Stimulated activated CD4-positive, alpha-beta T cell treated with anti-CD3 and anti-CD28 coated beads, Interleukin-1b, Interleukin-23, amount 100 ng/mL, for 1 hour (primary cell): ENCODE measurements around the gene MUC2.

Experiments
- DNase-seq, 2 donors: peaks; one replicate each; pipeline ENCODE4 v3.0.0-alpha.2; 2020; ENCODE audit warnings: low read depth in 2 of 2

The MUC2 gene

DNA sequence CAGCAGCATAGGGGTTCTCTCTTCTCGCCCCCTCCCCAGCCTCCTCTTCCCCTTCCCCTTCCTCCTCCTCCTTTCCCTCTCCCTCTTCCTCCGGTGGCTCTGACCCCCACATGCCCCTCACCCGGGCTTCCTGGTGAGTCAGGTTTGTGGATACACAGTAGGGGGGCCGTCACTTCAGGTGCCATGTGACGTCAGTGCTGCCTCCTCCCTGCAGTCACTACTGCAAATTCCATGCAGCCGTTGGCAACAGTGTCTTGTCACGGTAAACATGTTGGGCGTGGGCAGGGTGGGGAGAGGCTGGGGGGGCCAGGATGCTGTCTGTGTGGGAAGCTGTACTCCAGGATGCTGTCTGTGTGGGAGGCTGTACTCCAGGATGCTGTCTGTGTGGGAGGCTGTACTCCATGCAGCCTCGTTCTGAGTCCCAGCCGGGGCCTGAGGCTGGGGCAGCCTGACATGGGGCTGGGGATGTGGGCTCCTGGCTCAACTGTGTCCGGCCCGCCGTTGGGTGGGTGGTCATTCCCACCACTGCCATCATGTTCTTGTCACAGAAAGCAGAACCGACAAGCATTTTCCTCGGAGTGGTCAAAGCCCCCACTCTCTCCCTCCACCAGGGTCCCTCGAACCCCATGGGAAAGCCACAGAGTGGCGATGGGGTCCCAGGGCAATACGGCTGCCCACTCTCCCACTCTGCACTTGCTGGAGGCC lies 2.4 kb upstream of the MUC2 start:
- no peak for DNase-seq

DNA sequence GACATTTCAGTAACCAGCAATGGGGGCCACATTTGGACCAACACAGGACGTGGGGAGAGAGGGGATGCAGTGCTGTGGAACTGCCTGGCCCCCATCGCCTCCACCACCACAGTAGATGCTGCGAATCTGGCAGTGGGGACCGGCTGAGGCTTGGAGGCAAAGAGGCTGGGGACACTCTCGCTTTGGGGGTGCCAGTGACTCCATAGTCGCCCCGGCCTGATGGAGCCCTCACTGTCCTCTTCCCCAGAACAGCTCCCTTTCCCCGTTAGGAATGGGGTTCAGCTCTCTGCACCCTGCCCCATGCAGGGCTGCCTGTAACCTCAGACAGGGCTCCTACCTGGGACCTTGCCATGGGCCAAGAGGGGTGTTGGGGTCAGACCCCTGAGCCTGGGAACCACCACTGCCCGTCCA lies 1.8 kb upstream of the MUC2 start:
- DNase-seq = no peak

DNA sequence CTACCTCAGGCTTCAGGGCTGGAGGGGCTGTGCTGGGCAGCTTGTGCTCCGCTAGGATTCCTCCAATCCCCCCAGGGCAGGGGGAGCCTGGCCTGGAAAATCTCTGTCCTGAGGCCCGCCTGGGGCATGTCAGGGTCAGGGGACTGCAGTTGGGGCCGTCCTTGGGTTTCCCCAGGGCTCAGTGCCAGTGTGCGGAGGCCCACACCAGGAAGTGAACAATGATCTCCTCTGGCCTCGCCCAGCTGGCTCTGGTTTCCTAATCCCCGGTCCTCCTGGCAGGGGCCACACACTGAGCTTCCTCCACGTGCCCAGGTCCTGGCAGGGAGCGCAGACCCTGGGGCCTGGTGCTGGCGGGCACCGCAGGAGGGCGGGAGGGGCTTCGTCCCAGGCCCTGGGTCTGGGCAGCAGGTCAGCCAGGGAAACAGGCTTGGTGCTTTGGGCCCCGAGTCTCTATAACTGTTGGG lies 1.4 kb upstream of the MUC2 start:
- no peak for DNase-seq

DNA sequence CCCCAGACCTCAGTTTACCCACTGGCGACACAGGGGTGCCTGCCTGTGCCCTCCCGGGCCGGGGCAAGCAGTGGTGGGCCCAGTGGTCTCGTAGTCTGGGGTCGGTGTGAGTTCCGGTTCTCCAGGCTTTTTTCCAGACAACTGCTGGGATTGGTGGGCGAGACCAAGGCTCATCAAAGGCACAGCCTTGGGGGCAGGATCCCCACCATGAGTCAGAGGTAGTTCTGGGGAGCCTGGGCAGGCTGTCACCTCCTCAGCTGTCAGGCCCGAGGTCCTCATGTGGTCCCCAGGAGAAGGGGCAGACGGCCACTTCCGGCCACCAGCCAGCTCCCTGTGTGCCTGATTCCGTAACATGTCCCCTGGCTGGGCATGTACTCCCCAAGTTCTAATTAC lies 827 bp upstream of the MUC2 start:
- DNase-seq = no peak

DNA sequence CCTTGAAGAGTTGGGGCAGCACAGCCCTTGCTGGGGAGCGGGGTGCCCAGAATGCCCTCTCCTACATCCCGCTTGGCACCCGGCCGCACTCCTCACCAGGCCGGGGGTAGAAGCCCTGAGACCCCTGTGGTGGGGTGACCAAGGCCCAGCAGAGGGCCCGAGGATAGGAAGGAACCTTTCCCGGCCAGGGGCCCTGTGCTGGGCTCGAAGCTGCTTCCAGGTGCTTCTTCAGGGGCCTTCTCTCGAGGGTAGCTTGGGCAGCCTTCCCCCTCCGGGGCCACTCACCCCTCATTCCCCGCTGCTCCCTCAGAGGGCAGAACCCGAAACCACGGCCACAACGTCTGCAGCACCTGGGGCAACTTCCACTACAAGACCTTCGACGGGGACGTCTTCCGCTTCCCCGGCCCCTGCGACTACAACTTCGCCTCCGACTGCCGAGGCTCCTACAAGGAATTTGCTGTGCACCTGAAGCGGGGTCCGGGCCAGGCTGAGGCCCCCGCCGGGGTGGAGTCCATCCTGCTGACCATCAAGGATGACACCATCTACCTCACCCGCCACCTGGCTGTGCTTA lies 752 bp downstream of the MUC2 start:
- no peak for DNase-seq

DNA sequence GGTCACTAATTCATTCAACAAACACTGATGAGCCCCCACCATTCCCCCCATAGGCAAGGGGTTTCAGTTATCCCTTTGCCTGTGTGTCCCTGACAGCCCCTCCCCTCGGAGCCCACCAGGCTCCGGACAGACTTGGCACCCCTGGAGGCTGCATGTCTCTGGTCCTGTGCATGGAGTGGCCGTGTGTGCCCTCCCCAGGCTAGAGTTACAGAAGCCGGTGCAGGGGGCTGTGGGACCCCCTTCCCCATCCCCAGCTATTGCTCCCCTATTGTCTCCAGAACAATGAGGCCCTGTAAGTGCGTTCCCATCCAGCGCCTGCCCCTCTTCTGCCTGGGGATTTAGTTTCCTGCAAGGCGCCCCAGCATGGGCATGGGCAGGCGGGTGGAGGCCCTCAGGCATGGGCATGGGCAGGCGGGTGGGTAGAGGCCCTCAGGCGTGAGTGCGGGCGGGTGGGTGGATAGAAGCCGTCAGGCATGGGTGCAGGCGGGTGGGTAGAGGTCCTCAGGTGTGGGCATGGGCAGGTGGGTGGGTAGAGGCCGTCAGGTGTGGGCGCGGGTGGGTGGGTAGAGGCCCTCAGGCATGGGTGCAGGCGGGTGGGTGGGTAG lies 1.5 kb downstream of the MUC2 start:
- no peak for DNase-seq

DNA sequence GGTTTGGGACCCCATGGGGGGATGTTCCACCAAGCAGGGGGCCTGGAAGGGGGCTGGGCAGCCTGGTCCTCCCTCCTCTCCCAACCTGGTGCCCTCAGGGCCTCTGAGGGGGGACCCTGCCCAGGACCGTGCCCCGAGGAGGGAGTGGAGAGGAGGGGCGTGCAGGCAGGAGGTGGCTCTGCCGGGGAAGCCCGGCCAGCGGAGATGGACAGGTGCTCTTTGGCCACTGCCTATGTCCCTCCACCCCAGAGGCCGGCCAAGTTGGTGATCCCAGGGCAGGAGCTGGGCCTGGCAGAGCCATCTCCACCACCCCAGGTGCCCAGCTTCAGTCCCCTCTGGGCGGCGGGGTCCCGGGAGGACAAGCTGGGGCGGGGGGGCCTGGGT lies 2.4 kb downstream of the MUC2 start:
- no peak for DNase-seq

DNA sequence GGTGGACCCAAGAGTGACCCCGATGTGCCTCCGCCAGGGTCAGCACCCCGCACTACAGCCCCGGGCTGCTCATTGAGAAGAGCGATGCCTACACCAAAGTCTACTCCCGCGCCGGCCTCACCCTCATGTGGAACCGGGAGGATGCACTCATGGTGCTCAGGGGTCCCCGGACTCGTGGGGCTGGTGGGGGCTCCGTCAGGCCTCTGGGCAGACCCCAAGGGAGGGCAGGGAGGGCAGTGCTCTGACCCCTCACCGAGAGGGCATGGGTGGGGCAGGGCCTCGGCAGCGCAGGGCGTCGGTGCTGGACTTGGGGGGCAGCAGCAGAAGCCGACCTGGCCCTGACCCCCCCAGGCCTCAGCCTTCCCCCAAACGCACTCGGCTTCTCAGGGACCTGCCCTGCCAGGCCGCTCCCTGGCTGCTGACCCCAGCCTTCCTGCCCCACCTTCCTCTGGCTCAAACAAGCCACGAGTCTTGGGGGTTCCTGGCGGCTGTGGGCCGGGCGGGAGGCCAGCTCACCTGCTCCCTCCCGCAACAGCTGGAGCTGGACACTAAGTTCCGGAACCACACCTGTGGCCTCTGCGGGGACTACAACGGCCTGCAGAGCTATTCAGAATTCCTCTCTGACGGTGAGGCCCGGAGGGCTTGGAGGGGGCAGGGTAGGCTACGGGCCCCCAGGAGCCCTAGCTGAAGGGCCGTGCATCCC lies 2.9 kb downstream of the MUC2 start:
- no peak for DNase-seq

DNA sequence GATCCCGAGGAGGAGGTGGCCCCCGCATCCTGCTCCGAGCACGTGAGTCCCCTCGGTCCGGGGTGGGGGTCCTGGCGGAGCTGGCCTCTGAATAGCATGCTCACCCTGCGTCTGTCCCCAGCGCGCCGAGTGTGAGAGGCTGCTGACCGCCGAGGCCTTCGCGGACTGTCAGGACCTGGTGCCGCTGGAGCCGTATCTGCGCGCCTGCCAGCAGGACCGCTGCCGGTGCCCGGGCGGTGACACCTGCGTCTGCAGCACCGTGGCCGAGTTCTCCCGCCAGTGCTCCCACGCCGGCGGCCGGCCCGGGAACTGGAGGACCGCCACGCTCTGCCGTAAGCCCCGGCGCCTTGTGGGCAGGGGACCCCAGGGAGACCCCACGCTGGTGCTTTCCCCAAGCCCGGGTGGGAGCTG lies 3.5 kb downstream of the MUC2 start:
- no peak for DNase-seq

DNA sequence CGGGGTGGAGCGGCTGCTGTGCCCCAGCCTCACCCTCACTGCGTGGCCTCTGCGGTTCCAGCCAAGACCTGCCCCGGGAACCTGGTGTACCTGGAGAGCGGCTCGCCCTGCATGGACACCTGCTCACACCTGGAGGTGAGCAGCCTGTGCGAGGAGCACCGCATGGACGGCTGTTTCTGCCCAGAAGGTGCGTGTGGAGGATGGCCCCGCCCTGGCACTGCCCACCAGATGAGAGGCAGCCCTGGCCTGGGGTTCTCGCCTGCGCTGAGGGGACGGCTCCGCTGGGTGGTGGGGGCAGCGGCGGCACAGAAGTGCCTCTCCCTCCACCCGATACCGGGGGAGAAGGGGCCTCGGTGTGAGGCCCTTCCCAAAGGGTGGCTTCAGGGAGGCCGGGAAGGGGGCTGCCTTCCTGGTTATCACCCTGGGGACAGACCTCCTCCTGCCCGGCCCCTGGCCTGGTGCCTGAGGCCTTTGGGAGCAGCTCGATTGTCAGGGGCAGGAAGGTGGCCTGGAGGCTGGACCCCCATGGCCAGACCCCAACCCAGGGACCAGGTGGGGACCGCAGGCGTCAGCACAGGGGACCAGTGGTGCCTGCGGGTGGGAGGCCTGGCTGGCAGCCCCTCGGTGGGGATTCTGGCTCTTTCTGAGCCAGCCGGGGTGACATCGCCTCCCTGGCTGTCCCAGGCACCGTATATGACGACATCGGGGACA lies 7.1 kb downstream of the MUC2 start:
- no peak for DNase-seq

DNA sequence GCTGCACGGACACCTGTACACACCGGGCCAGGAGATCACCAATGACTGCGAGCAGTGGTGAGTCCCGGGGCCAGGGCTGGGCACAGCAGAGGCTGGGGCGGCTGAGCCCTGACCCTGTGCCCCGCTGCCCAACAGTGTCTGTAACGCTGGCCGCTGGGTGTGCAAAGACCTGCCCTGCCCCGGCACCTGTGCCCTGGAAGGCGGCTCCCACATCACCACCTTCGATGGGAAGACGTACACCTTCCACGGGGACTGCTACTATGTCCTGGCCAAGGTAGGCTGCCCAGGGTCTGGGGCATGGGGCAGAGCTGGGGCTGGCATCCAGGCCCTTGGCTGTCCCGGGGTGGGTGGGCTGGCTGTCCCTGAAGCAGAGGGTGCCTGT lies 7.7 kb downstream of the MUC2 start:
- DNase-seq = no peak

DNA sequence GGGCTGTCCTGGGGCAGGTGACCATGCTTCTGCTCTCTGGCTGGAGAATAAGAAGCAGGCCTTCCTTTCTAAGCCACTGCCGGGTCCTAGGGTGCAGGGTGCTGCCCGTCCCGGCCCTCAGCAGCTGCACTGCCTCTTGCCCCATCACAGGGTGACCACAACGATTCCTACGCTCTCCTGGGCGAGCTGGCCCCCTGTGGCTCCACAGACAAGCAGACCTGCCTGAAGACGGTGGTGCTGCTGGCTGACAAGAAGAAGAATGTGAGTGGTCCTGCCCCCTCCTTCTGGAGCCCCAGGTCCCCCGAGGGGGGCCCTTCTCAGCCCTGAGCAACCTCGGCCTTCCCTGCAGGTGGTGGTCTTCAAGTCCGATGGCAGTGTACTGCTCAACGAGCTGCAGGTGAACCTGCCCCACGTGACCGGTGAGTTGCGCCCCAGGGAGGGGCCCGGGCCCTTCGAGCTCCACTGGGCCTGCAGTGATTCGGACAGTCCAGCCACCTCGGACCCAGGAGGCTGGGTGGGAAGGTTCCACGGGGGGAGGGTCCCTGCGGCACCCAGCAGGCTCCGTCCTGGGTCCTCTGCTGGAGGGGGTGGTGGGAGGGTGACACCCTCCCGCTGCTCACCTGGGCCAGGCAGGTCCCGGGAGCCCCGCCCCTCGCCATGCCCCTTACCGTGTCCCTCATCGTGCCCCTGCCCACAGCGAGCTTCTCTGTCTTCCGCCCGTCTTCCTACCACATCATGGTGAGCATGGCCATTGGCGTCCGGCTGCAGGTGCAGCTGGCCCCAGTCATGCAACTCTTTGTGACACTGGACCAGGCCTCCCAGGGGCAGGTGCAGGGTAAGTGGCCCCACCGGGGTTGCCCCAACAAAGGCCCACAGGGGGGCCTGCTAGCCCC lies 8.3 kb downstream of the MUC2 start:
- DNase-seq = no peak

DNA sequence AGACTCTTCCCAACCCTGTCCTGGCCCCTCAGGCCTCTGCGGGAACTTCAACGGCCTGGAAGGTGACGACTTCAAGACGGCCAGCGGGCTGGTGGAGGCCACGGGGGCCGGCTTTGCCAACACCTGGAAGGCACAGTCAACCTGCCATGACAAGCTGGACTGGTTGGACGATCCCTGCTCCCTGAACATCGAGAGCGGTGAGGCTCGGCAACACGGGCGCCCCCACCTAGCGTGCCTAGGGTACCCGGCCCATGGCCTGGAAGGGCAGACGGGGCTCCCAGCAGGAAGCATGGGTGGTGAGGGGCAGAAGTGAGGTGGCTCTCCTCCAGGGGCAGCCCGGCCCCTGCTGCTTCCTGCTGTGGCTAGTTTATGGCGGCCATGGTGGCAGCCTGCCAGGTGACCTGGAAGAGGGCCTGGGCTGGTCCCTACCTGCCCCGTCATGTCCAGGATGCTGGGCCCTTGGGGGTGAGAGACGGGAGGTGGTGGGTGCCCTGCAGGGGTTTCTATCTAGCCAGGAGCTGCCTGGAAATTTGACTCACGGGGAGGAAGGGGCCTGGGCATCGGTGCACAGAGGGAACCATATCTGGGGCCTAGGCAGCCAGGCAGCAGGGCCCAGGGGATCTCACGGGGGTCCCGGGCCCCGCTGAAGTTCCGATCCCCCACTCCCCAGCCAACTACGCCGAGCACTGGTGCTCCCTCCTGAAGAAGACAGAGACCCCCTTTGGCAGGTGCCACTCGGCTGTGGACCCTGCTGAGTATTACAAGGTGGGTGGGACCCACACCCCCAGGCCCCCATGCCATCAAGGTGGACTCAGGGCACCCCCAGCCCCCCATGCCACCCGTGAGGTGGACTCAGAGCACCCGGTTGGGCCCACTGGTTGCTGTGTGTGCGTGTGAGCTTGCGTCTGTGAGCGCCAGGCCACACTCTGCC lies 9.2 kb downstream of the MUC2 start:
- no peak for DNase-seq

DNA sequence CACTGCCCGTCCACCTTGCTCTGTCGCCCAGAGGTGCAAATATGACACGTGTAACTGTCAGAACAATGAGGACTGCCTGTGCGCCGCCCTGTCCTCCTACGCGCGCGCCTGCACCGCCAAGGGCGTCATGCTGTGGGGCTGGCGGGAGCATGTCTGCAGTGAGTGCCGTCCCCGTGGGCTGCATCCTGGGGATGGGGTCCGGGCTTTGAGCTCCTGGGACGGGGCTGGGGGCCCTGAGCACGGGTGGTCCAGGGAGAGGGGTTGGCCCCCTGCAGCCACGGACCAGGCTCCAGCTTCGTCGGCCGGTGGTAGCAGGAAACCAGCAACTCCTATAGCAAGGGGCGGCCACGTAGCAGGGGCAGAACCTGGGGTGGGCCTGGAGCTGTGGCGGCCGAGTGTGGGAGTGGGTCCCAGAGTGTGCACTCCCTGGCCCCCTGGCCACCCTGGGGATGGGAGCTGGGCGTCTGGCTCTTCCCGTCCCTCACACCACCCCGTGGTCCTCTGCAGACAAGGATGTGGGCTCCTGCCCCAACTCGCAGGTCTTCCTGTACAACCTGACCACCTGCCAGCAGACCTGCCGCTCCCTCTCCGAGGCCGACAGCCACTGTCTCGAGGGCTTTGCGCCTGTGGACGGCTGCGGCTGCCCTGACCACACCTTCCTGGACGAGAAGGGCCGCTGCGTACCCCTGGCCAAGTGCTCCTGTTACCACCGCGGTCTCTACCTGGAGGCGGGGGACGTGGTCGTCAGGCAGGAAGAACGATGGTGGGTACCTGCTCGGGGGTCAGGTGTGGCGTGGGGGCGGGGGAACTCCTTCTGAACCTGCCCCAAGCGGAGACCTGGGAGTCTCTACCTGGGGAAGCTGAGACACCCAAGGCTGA lies 10.1 kb downstream of the MUC2 start:
- DNase-seq = no peak

DNA sequence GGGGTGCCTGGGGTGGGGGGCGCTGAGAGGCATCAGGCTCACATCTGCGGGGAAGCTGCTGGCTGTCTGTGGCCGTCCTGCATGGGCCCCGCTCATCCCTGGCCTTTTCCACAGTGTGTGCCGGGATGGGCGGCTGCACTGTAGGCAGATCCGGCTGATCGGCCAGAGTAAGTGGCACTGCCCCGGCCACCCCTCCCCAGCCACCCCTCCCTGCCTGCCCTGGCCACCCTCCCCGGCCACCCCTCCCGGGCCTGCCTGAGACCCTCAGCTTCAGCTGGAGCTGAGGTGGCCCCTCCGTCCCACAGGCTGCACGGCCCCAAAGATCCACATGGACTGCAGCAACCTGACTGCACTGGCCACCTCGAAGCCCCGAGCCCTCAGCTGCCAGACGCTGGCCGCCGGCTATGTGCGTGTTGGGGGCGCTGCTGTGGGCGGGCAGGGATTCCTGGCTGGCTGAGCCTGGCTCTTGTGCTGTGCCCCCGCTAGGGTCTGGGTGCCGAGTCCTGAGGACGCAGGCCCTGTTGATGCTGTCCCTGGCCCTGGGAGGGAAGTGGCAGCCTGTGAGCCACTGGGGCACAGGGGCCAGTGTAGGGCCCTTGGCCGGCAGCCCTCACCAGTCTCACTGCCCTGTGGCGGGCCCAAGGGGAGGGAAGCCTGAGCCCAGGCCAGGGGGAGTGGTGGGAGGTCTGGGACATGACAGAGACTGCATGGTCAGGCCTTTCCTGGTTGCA lies 10.9 kb downstream of the MUC2 start:
- no peak for DNase-seq

DNA sequence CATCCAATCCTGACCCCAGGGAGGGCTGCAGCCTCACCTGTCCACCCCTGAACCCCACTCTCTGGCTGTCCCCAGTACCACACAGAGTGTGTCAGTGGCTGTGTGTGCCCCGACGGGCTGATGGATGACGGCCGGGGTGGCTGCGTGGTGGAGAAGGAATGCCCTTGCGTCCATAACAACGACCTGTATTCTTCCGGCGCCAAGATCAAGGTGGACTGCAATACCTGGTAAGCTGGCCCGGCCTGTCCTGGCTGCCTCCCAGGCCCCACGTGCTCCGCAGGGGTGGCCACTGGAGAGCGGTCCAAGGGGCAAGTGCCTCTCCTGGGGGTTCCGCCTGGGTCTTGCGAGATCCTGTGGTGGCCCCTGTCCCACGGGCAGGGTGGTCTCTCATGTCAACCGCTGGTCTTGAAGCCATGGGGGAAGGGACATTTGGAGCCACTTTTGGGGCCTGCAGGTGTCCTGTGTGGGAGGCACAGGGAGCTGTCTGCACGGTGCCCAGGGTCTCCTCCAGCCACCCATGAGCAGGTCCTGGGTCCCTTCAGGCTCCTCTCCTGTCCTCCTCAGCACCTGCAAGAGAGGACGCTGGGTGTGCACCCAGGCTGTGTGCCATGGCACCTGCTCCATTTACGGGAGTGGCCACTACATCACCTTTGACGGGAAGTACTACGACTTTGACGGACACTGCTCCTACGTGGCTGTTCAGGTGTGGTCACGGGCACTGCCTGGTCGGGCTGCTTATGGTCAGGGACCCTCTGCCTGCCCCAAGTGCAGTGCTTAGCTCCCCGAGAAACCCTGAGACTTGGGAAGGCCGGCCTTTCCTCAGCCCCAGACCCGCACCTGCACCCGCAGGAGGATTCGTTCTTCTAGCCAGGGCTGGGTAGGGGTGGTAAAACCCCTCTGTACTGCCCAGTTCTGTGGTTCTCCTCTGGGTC lies 11.8 kb downstream of the MUC2 start:
- no peak for DNase-seq

DNA sequence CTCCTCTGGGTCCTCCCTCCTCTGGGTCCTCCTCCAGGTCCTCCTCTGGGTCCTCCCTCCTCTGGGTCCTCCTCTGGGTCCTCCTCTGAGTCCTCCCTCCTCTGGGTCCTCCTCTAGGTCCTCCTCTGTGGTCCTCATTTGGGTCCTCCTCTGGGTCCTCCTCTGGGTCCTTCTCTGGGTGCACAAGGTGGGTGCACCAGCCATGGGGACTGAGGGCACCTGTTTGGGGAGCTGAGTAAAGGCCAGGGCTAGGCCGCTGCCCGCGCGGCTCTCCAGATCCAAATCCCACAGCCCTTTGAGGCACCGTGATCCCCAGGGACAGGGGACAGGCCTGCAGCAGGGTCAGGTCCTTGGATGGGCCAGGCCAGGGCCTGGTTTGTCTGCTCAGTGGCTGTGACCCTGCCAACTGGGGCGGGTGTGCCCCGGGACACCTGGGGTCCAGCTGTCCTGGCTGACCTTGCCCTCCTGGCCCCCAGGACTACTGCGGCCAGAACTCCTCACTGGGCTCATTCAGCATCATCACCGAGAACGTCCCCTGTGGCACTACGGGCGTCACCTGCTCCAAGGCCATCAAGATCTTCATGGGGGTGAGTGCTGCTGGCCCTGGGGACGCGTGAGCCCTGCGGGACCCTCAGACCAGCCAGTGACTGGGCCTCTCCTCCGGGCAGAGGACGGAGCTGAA lies 12.7 kb downstream of the MUC2 start:
- no peak for DNase-seq
